GM12864 (cell line): ENCODE results near the gene SPATA24.
"Not testable (repeated sequence)": the region's sequence is repeated elsewhere in the genome, so short reads cannot be mapped to it uniquely, and the experiment has no call there.

Source experiments
- DNase-seq: peaks from one replicate; pipeline ENCODE4 v3.0.0-alpha.2; 2011; ENCODE audit warnings: low read depth
- H3K4me3 ChIP-seq: 2 replicates; pipeline ENCODE4 v1.5.1; 2011; ENCODE audit warnings: mild to moderate bottlenecking, low read depth, low read length, control low read depth
- CTCF ChIP-seq: IDR thresholded peaks from 2 replicates; pipeline ENCODE4 v1.5.1; 2011; ENCODE audit warnings: low read depth, mild to moderate bottlenecking, moderate library complexity, low read length, control low read depth, inconsistent platforms; ENCODE audit errors: missing control alignments

SPATA24 gene

GRCh38 chr5:139390639-139391569 lies 13.0 kb downstream of the SPATA24 start:
- no peak for TF ChIP-seq CTCF
- no peak for DNase-seq
- H3K4me3 ChIP-seq, result peak overlapping the region; percentile 88

GRCh38 chr5:139389701-139390638 lies 13.9 kb downstream of the SPATA24 start, which contains the start of gene MZB1:
Gene MZB1, minus strand, starts transcription at chr5:139389913. Its CDS starts 57 bp downstream, at chr5:139389856.
- no peak for TF ChIP-seq CTCF
- H3K4me3 ChIP-seq, result peak within 1 kb of the TSS; percentile 88
- DNase-seq, result peak; percentile 95

- DNase-seq, result no peak
- peak overlapping the region; percentile 88 for H3K4me3 ChIP-seq
- TF ChIP-seq CTCF, result no peak
These were observed 15.6 kb downstream of the SPATA24 start for GRCh38 chr5:139388198-139388821.

DNA sequence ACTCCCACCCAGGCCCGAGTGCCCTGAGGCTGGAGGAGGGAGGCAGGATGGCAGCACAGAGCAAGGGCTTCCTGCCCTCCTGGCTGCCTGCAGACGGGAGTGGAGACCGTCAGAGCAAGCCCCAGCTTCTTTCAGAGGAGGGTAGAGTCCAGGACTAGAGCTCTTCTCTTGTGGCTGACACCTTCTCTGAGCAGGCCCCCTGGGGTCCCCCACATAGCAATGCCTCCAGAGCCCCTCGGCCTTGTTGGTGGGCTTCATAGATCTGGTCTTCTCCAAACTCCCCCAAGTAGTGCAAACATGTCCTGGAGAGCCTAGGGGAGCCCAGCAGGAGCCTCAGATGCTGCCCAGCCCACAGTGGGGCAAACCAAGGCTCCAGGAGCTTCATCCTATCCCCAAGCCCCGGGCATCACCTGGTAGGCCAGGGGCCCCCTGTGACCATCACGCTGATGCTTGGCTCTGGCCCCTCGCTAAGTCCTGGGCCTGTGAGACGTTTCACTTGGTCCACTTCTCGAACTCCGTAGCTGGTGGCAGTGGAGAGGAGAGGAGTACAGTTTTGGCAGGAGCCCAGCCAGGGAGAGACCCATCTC lies 16.2 kb downstream of the SPATA24 start:
- no peak for TF ChIP-seq CTCF
- no peak for DNase-seq
- peak overlapping the region; percentile 88 for H3K4me3 ChIP-seq

DNA sequence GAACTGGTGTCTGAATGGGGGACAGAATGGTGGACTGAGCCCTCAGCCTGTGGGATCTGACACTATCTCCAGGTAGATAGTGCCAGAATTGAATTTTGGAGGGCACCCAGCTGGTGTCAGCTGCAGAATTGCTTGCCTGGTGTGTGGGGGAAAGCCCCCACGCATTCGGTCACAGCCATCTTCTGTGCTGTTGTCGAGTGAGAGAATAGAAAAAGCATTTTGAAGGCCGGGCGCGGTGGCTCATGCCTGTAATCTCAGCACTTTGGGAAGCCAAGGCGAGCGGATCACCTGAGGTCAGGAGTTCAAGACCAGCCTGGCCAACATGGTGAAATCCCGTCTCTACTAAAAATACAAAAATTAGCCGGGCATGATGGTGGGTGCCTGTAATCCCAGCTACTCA lies 16.9 kb downstream of the SPATA24 start:
- DNase-seq, H3K4me3 ChIP-seq: not testable (repeated sequence)

- no peak overlapping the region for H3K4me3 ChIP-seq
- TF ChIP-seq CTCF, result no peak
- DNase-seq, result no peak
These were observed 17.8 kb downstream of the SPATA24 start for GRCh38 chr5:139386050-139386438.
